GM21619 (cell line): ENCODE data around the gene PPARD.
"Not testable (repeated sequence)": the region's sequence is repeated elsewhere in the genome, so short reads cannot be mapped to it uniquely, and the experiment has no call there.

Experiments
- ATAC-seq: cut with Tn5 transposase; IDR thresholded peaks from one replicate; pipeline ENCODE4 v1.9.1; 2021; ENCODE audit not compliant: unreplicated experiment

The PPARD gene

GRCh38 chr6:35378261-35378660 lies 35.9 kb downstream of the PPARD start:
- no peak for ATAC-seq

GRCh38 chr6:35381132-35381531 lies 38.8 kb downstream of the PPARD start:
- no peak for ATAC-seq

GRCh38 chr6:35382015-35382414 lies 39.7 kb downstream of the PPARD start:
- ATAC-seq, result no peak

GRCh38 chr6:35385457-35386202 lies 43.3 kb downstream of the PPARD start:
- ATAC-seq, result no peak

- no peak for ATAC-seq
Measured at GRCh38 chr6:35386989-35387388, 44.6 kb downstream of the PPARD start.

- ATAC-seq, result no peak
Measured at GRCh38 chr6:35388030-35388429, 45.7 kb downstream of the PPARD start.

GRCh38 chr6:35388772-35389352 lies 46.5 kb downstream of the PPARD start:
- ATAC-seq, result no peak

GRCh38 chr6:35389386-35389785 lies 47.0 kb downstream of the PPARD start:
- not testable (repeated sequence) for ATAC-seq

- no peak for ATAC-seq
Measured at GRCh38 chr6:35391240-35391968, 49.0 kb downstream of the PPARD start.

- no peak for ATAC-seq
Measured at GRCh38 chr6:35392111-35392702, 49.8 kb downstream of the PPARD start.

- no peak for ATAC-seq
Measured at GRCh38 chr6:35392773-35393672, 50.7 kb downstream of the PPARD start.

GRCh38 chr6:35396991-35397390 lies 54.6 kb downstream of the PPARD start:
- ATAC-seq, result no peak

- no peak for ATAC-seq
Measured at GRCh38 chr6:35397806-35398418, 55.6 kb downstream of the PPARD start.

- ATAC-seq, result no peak
Measured at GRCh38 chr6:35398526-35398925, 56.2 kb downstream of the PPARD start.

GRCh38 chr6:35400111-35400510 lies 57.8 kb downstream of the PPARD start:
- ATAC-seq, result no peak

GRCh38 chr6:35400901-35401311 lies 58.5 kb downstream of the PPARD start:
- no peak for ATAC-seq

- ATAC-seq, result no peak
Measured at GRCh38 chr6:35401514-35401913, 59.2 kb downstream of the PPARD start.

GRCh38 chr6:35402136-35402855 lies 59.9 kb downstream of the PPARD start:
- ATAC-seq, result peak; percentile 58

GRCh38 chr6:35402856-35403191 lies 60.5 kb downstream of the PPARD start:
- ATAC-seq, result no peak
